GM12878 (cell line): ENCODE measurements around the gene IRF2. TPM values are rescaled to one million over a fixed set of nuclear protein-coding genes. Genes with fewer than 3 reads are reported as not detected.

Experiments used
- ATAC-seq: fragments of 200-7000 bp; cut with Tn5 transposase; 3 replicates; pipeline ENCODE4 v1.9.1; 2020; ENCODE audit warnings: mild to moderate bottlenecking, moderate library complexity
- BruUV-seq: library from RNA; stranded (reverse); fragments of 400-500 nt; replicated peaks from 2 replicates; lab custom pipeline; 2021; lab: Mats Ljungman, UMichigan
- CTCF ChIA-PET: fragments of 300-600 bp; sonication (Branson Sonifier 250); formaldehyde crosslinking; extraction: SDS; loops from one replicate; lab custom pipeline; 2021; ENCODE audit warnings: inconsistent platforms; lab: Yijun Ruan, JAX
- POLR2A ChIA-PET: fragments of 350-600 bp; formaldehyde crosslinking; extraction: SDS; loops from one replicate; lab custom pipeline; 2021; ENCODE audit warnings: inconsistent platforms; lab: Charles Lee
- RAD21 ChIA-PET: fragments of 300-600 bp; sonication (Branson Sonifier 250); formaldehyde crosslinking; loops from one replicate; lab custom pipeline; 2023; ENCODE audit warnings: antibody characterized with exemption; ENCODE audit not compliant: unreplicated experiment; lab: Charles Lee
- SMC1A ChIA-PET: fragments of 300-600 bp; sonication (Branson Sonifier 250); formaldehyde crosslinking; loops from one replicate; lab custom pipeline; 2023; ENCODE audit not compliant: unreplicated experiment, uncharacterized antibody; lab: Charles Lee
- DNase-seq: peaks from one replicate; pipeline ENCODE4 v3.0.0-alpha.2; 2011; ENCODE audit warnings: low read depth, low spot score
- FAIRE-seq: peaks from 3 replicates; lab custom pipeline; 2011; peaks lifted over from hg19 to GRCh38; lab: Jason Lieb, UNC
- H2AFZ ChIP-seq: 2 replicates; pipeline ENCODE4 v1.6.0; 2011; ENCODE audit warnings: low read depth, low read length, control low read depth; ENCODE audit not compliant: control insufficient read depth
- H3K27ac ChIP-seq: 2 replicates; pipeline ENCODE4 v1.5.1; 2011; ENCODE audit warnings: control low read depth; ENCODE audit not compliant: control insufficient read depth, insufficient read depth
- H3K27me3 ChIP-seq, 2 experiments: replicated peaks in 1 of 2; 2 replicates each; pipeline versions ENCODE4 v1.6.0 to v1.6.1; 2011; ENCODE audit warnings: low read length in 1 of 2; ENCODE audit not compliant: control insufficient read depth in 2 of 2, insufficient read depth in 2 of 2
- H3K36me3 ChIP-seq, 2 experiments: 2 replicates each; pipeline ENCODE4 v1.5.1; 2011; ENCODE audit warnings: low read length in 1 of 2; ENCODE audit not compliant: control insufficient read depth in 2 of 2, insufficient read depth in 2 of 2
- H3K4me1 ChIP-seq: 2 replicates; pipeline ENCODE4 v1.6.1; 2011; ENCODE audit warnings: mild to moderate bottlenecking, low read length, moderate library complexity, mixed read lengths; ENCODE audit not compliant: control insufficient read depth, insufficient read depth
- H3K4me2 ChIP-seq: 2 replicates; pipeline ENCODE4 v1.6.0; 2011; ENCODE audit warnings: control low read depth; ENCODE audit not compliant: control insufficient read depth, insufficient read depth
- H3K4me3 ChIP-seq: fragments of 200-600 bp; sonication (generic); 2 replicates; pipeline ENCODE4 v1.5.1; 2016
- H3K79me2 ChIP-seq: 2 replicates; pipeline ENCODE4 v1.6.0; 2011; ENCODE audit warnings: low read length; ENCODE audit not compliant: control insufficient read depth, insufficient read depth
- H3K9ac ChIP-seq: 2 replicates; pipeline ENCODE4 v1.8.0; 2011; ENCODE audit warnings: low read length, control low read depth, mixed read lengths; ENCODE audit not compliant: control insufficient read depth, insufficient read depth
- H3K9me3 ChIP-seq: replicated peaks from 3 replicates; pipeline ENCODE4 v1.5.1; 2011; ENCODE audit warnings: mild to moderate bottlenecking, low read length; ENCODE audit not compliant: control insufficient read depth, insufficient read depth
- H4K20me1 ChIP-seq: 2 replicates; pipeline ENCODE4 v1.6.0; 2011; ENCODE audit not compliant: control insufficient read depth, insufficient read depth
- CBX5 ChIP-seq: sonication (generic); IDR thresholded peaks from 2 replicates; pipeline ENCODE4 v1.6.1; 2016; ENCODE audit warnings: low read depth, moderate library complexity, mild to moderate bottlenecking, inconsistent platforms
- CHD4 ChIP-seq: fragments of 200-600 bp; sonication (generic); IDR thresholded peaks from 2 replicates; pipeline ENCODE4 v1.6.1; 2016; ENCODE audit warnings: mild to moderate bottlenecking
- CREM ChIP-seq: IDR thresholded peaks from 2 replicates; pipeline ENCODE4 v1.6.1; 2014; ENCODE audit warnings: antibody characterized with exemption, low read depth
- ESRRA ChIP-seq: IDR thresholded peaks from 2 replicates; pipeline ENCODE4 v1.6.1; 2012; ENCODE audit warnings: mild to moderate bottlenecking, low read length, improper control_type of control experiment
- KLF5 ChIP-seq: fragments of 450-650 bp; IDR thresholded peaks from 2 replicates; pipeline ENCODE4 v1.6.1; 2014; ENCODE audit warnings: mild to moderate bottlenecking; ENCODE audit not compliant: partially characterized antibody
- MYB ChIP-seq: fragments of 150-350 bp; IDR thresholded peaks from 2 replicates; pipeline ENCODE4 v1.6.1; 2014; ENCODE audit warnings: mild to moderate bottlenecking, low read depth, low read length, borderline replicate concordance
- MYC ChIP-seq: IDR thresholded peaks from 2 replicates; pipeline ENCODE4 v1.6.1; 2011; ENCODE audit warnings: mild to moderate bottlenecking, low read length, moderate library complexity, inconsistent platforms; ENCODE audit not compliant: insufficient read depth, insufficient replicate concordance, insufficient read length, severe bottlenecking
- PML ChIP-seq: IDR thresholded peaks from 2 replicates; pipeline ENCODE4 v1.6.1; 2012; ENCODE audit warnings: low read length, inconsistent platforms
- REST ChIP-seq: IDR thresholded peaks from 2 replicates; pipeline ENCODE4 v1.6.1; 2012; ENCODE audit warnings: mild to moderate bottlenecking, low read depth, low read length
- SKIL ChIP-seq: fragments of 450-650 bp; IDR thresholded peaks from 2 replicates; pipeline ENCODE4 v1.6.1; 2017; ENCODE audit warnings: mild to moderate bottlenecking, low read depth, inconsistent platforms; ENCODE audit not compliant: poor library complexity, severe bottlenecking
- SUPT20H ChIP-seq: IDR thresholded peaks from 2 replicates; pipeline ENCODE4 v1.6.1; 2011; ENCODE audit warnings: low read depth, mild to moderate bottlenecking, low read length, moderate library complexity, borderline replicate concordance; ENCODE audit not compliant: control insufficient read depth
- TAF1 ChIP-seq: IDR thresholded peaks from 2 replicates; pipeline ENCODE4 v1.6.1; 2011; ENCODE audit warnings: mild to moderate bottlenecking, low read depth, low read length, borderline replicate concordance
- TCF3 ChIP-seq: IDR thresholded peaks from 2 replicates; pipeline ENCODE4 v1.6.1; 2012; ENCODE audit warnings: low read depth, mild to moderate bottlenecking, low read length, borderline replicate concordance; ENCODE audit not compliant: insufficient read depth
- ZBTB4 ChIP-seq: fragments of 450-650 bp; formaldehyde crosslinking; IDR thresholded peaks from 2 replicates; pipeline ENCODE4 v1.4.0; 2022; ENCODE audit warnings: mild to moderate bottlenecking, moderate library complexity
- WGBS: methylation state at CpG from one replicate; pipeline ENCODE4 v1.1.6; 2016; ENCODE audit warnings: low lambda C conversion rate; ENCODE audit not compliant: insufficient replicate concordance, insufficient coverage; ENCODE audit errors: missing lambda C conversion rate; 5-methylcytosine and 5-hydroxymethylcytosine counted together
- in situ Hi-C: fragments of 300-500 bp; cut with MboI; formaldehyde crosslinking; loops from 9 replicates; pipeline ENCODE4 v1.14.3; 2018; ENCODE audit warnings: mixed read lengths
- intact Hi-C: fragments of 100-400 bp; cut with micrococcal nuclease; formaldehyde crosslinking; loops from one replicate; pipeline ENCODE4 v1.14.2; 2022; ENCODE audit not compliant: unreplicated experiment
- polyA plus RNA-seq, 11 experiments: library from polyadenylated mRNA; depleted of rRNA in 4 of 11; unstranded in 6 of 11; stranded (reverse) in 5 of 11; fragments of >200 nt; fragmentation: Nextera tagmentation in 4 of 11; fragmentation: Illumina TruSeq in 1 of 11; extraction: Ambion mirVana in 4 of 11; extraction: Trizol in 1 of 11; gene quantifications; 1 replicate in 1 of 11; 2 replicates in 10 of 11; pipeline versions ENCODE4 v1.2.1 to v1.2.3, GENCODE V29; 2011 to 2016; ENCODE audit warnings: inconsistent platforms in 2 of 11, missing spikeins in 2 of 11, low read depth in 1 of 11
- total RNA-seq, 4 experiments: library from RNA; depleted of rRNA in 3 of 4; stranded (reverse); fragments of >200 nt in 3 of 4; fragmentation: Illumina TruSeq in 1 of 4; extraction: Trizol in 1 of 4; gene quantifications; 2 replicates each; pipeline versions ENCODE4 v1.2.1 to v1.2.3, GENCODE V29; 2013 to 2021

The IRF2 gene
- total and polyA plus RNA-seq, 10 of the 15 experiments (the other 5 are each of a cell fraction or from before 2014, with no cell fraction given), result 45.1 to 99.3 (median 58.9) TPM

- SMC1A ChIA-PET, result interaction anchor here (1.0 to 1.5 kb wide), 3 partner anchors 9 to 35 kb away, joined by 3 read pairs; no protein-coding TSS in a partner anchor
- Histone ChIP-seq H3K79me2 (peaks cover 33% of the 10 kb centered on the region), H4K20me1 (peaks cover 2% of the 10 kb centered on the region; the same call in 1 of the 2 replicates), H3K4me1 (no peaks in the 10 kb centered on the region), H3K4me2 (no peak overlapping the region), H3K9ac (no peak overlapping the region), H3K27ac (no peak overlapping the region), H3K4me3 (no peak overlapping the region), H3K27me3 (no peaks in the 10 kb centered on the region), H3K9me3 (no peaks in the 10 kb centered on the region), H3K36me3 (peaks cover 17 to 31% of the 10 kb centered on the region in 2 experiments), H2AFZ (no peak overlapping the region)
- 92% methylated on average over 12 of the region's 12 CpGs for WGBS
- ATAC-seq, result no peak
- DNase-seq, result no peak
- in situ Hi-C loops (no loop called here), intact Hi-C loops (no loop called here)
- FAIRE-seq, result peak; percentile 7
- POLR2A ChIA-PET, result no interaction called here
- RAD21 ChIA-PET, result no interaction called here
- no TSS peak for BruUV-seq
- CTCF ChIA-PET, result interaction anchor here (1.1 kb wide), 1 partner anchor 23 kb away, joined by 3 read pairs; no protein-coding TSS in a partner anchor
- TF ChIP-seq MYC (no peak), CBX5 (no peak), KLF5 (no peak), REST (no peak), CREM (no peak), TCF3 (no peak), MYB (no peak), SUPT20H (no peak), CHD4 (no peak), TAF1 (no peak), ZBTB4 (CRISPR knock-in tag) (no peak), SKIL (no peak), PML (no peak), ESRRA (no peak)
Observed at GRCh38 chr4:184428787-184429186, 45.6 kb downstream of the IRF2 start.
